Subcutaneous abdominal adipose tissue (tissue), 5 donors: Measurements from ENCODE around the gene PPP2R5B.
A peak's percentile ranks its signal among the peaks of the same experiment; 100 is the strongest.
"Not testable (repeated sequence)": the region's sequence is repeated elsewhere in the genome, so short reads cannot be mapped to it uniquely, and the experiment has no call there.

Experiments used
- H3K27ac ChIP-seq: one replicate; pipeline ENCODE4 v1.7.0; 2013; ENCODE audit warnings: low read depth, mild to moderate bottlenecking, inconsistent platforms, low read length, moderate library complexity
- H3K27me3 ChIP-seq, 5 donors: one replicate each; pipeline ENCODE4 v1.7.0; 2013; ENCODE audit warnings: low read length in 5 of 5, inconsistent platforms in 1 of 5; ENCODE audit not compliant: control insufficient read depth in 5 of 5, insufficient read depth in 4 of 5
- H3K36me3 ChIP-seq, 5 donors: one replicate each; pipeline ENCODE4 v1.7.0; 2013; ENCODE audit warnings: low read length in 5 of 5; ENCODE audit not compliant: control insufficient read depth in 5 of 5, insufficient read depth in 5 of 5
- H3K4me1 ChIP-seq, 5 donors: one replicate each; pipeline ENCODE4 v1.7.0; 2013; ENCODE audit warnings: low read length in 5 of 5, mild to moderate bottlenecking in 3 of 5, moderate library complexity in 1 of 5; ENCODE audit not compliant: control insufficient read depth in 5 of 5, insufficient read depth in 5 of 5
- H3K4me3 ChIP-seq, 5 donors: one replicate each; pipeline ENCODE4 v1.7.0; 2013; ENCODE audit warnings: low read length in 5 of 5, low read depth in 1 of 5
- H3K9ac ChIP-seq, 5 donors: one replicate each; pipeline ENCODE4 v1.7.0; 2013; ENCODE audit warnings: low read length in 5 of 5, mild to moderate bottlenecking in 4 of 5, moderate library complexity in 3 of 5
- H3K9me3 ChIP-seq, 5 donors: one replicate each; pipeline ENCODE4 v1.7.0; 2013; ENCODE audit warnings: low read length in 5 of 5; ENCODE audit not compliant: control insufficient read depth in 5 of 5
- donor health status: healthy.
- donor health status: healthy.
- donor health status: healthy.
- donor health status: healthy.
- donor health status: healthy.

Gene PPP2R5B

GRCh38 chr11:64969209-64969608 lies 44.7 kb downstream of the PPP2R5B start:
- H3K27ac ChIP-seq = no peak overlapping the region
- no peaks in the 10 kb centered on the region for H3K36me3 ChIP-seq
- H3K27me3 ChIP-seq = no peaks in the 10 kb centered on the region
- H3K4me1 ChIP-seq = peaks cover 0 to 12% (median 12%) of the 10 kb centered on the region in 5 donors
- H3K9me3 ChIP-seq = no peaks in the 10 kb centered on the region
- H3K4me3 ChIP-seq = no peak overlapping the region
- peak overlapping the region in 1 of 5 donors; percentile 4 for H3K9ac ChIP-seq

GRCh38 chr11:64970731-64971151 lies 46.3 kb downstream of the PPP2R5B start:
- Histone ChIP-seq H3K27ac (no peak overlapping the region), H3K4me3 (no peak overlapping the region), H3K9me3 (no peaks in the 10 kb centered on the region), H3K9ac (no peak overlapping the region), H3K4me1 (peaks cover 0 to 12% (median 12%) of the 10 kb centered on the region in 5 donors), H3K27me3 (no peaks in the 10 kb centered on the region), H3K36me3 (no peaks in the 10 kb centered on the region)

GRCh38 chr11:64971421-64972233 lies 47.1 kb downstream of the PPP2R5B start, which contains the start of gene MAJIN:
Gene MAJIN (minus strand): TSS chr11:64972108. CDS start chr11:64959405, 12,703 bp downstream.
- Histone ChIP-seq H3K4me3 (peak within 1 kb of the TSS; percentile 56 to 71 (median 60)), H3K9ac (peak within 1 kb of the TSS in 4 of 5 donors; percentile 7 to 56 (median 45)), H3K27ac (no peak within 1 kb of the TSS), H3K9me3 (no peaks in the 10 kb centered on the region), H3K4me1 (peaks cover 0 to 12% (median 12%) of the 10 kb centered on the region in 5 donors), H3K27me3 (peaks cover 0 to 4% (median 0%) of the 10 kb centered on the region in 5 donors), H3K36me3 (no peaks in the 10 kb centered on the region)

- peaks cover 0 to 12% (median 12%) of the 10 kb centered on the region in 5 donors for H3K4me1 ChIP-seq
- H3K27ac ChIP-seq = no peak overlapping the region
- no peaks in the 10 kb centered on the region for H3K36me3 ChIP-seq
- H3K4me3 ChIP-seq = no peak overlapping the region
- peaks cover 0 to 7% (median 0%) of the 10 kb centered on the region in 5 donors for H3K27me3 ChIP-seq
- H3K9ac ChIP-seq = no peak overlapping the region
- H3K9me3 ChIP-seq = no peaks in the 10 kb centered on the region
These were observed 49.6 kb downstream of the PPP2R5B start for GRCh38 chr11:64974124-64974523.

GRCh38 chr11:64976651-64977050 lies 52.2 kb downstream of the PPP2R5B start:
- H3K9me3 ChIP-seq = no peaks in the 10 kb centered on the region
- H3K4me3 ChIP-seq = no peak overlapping the region
- peaks cover 0 to 7% (median 0%) of the 10 kb centered on the region in 5 donors for H3K27me3 ChIP-seq
- no peak overlapping the region for H3K9ac ChIP-seq
- H3K4me1 ChIP-seq = peaks cover 0 to 8% (median 8%) of the 10 kb centered on the region in 5 donors
- H3K36me3 ChIP-seq = no peaks in the 10 kb centered on the region
- H3K27ac ChIP-seq = no peak overlapping the region

GRCh38 chr11:64983339-64983738 lies 58.9 kb downstream of the PPP2R5B start:
- H3K36me3 ChIP-seq, H3K27me3 ChIP-seq, H3K9me3 ChIP-seq: not testable (repeated sequence)

More at GRCh38 chr11:64983339-64983738, 58.9 kb downstream of the PPP2R5B start:
- H3K4me3 ChIP-seq, H3K4me1 ChIP-seq, H3K27ac ChIP-seq, H3K9ac ChIP-seq: not testable (repeated sequence)
